GM23338 (cell line): Measurements from ENCODE around the gene ANKRD7. TPM values are rescaled to one million over a fixed set of nuclear protein-coding genes. Genes with fewer than 3 reads are reported as not detected.

Experiments
- ATAC-seq: fragments of 200-7000 bp; cut with Tn5 transposase; 3 replicates; pipeline ENCODE4 v1.9.1; 2020
- DNase-seq: peaks from one replicate; pipeline ENCODE4 v3.0.0-alpha.2; 2015; ENCODE audit warnings: low spot score
- H2AFZ ChIP-seq: fragments of 200-600 bp; sonication (generic); 2 replicates; pipeline ENCODE4 v1.8.0; 2016; ENCODE audit warnings: antibody characterized with exemption, mild to moderate bottlenecking, moderate library complexity
- H3F3A ChIP-seq: fragments of 200-600 bp; sonication (generic); replicated peaks from 2 replicates; pipeline ENCODE4 v1.8.0; 2017; ENCODE audit warnings: antibody characterized with exemption, mixed run types, low read depth
- H3K27ac ChIP-seq: fragments of 200-600 bp; sonication (generic); 2 replicates; pipeline ENCODE4 v1.6.1; 2016; ENCODE audit warnings: low read depth
- H3K27me3 ChIP-seq: fragments of 200-600 bp; sonication (generic); 2 replicates; pipeline ENCODE4 v1.8.0; 2016; ENCODE audit warnings: mild to moderate bottlenecking, mixed run types, moderate library complexity; ENCODE audit not compliant: insufficient read depth
- H3K36me3 ChIP-seq: fragments of 200-600 bp; sonication (generic); 2 replicates; pipeline ENCODE4 v1.8.0; 2016; ENCODE audit warnings: mild to moderate bottlenecking; ENCODE audit not compliant: insufficient read depth
- H3K4me1 ChIP-seq: fragments of 200-600 bp; sonication (generic); 2 replicates; pipeline ENCODE4 v1.8.0; 2016; ENCODE audit warnings: mild to moderate bottlenecking, moderate library complexity; ENCODE audit not compliant: insufficient read depth
- H3K4me2 ChIP-seq: fragments of 200-600 bp; sonication (generic); 2 replicates; pipeline ENCODE4 v1.7.1; 2017; ENCODE audit warnings: mixed run types
- H3K4me3 ChIP-seq: fragments of 200-600 bp; sonication (generic); 2 replicates; pipeline ENCODE4 v1.6.1; 2016; ENCODE audit warnings: mixed run types
- H3K79me2 ChIP-seq: fragments of 200-600 bp; sonication (generic); replicated peaks from 2 replicates; pipeline ENCODE4 v1.8.0; 2017; ENCODE audit warnings: mild to moderate bottlenecking; ENCODE audit not compliant: insufficient read depth
- H3K9me2 ChIP-seq: fragments of 200-600 bp; sonication (generic); 2 replicates; pipeline ENCODE4 v1.8.0; 2017; ENCODE audit not compliant: insufficient read depth
- H4K20me1 ChIP-seq: fragments of 200-600 bp; sonication (generic); replicated peaks from 2 replicates; pipeline ENCODE4 v1.8.0; 2017; ENCODE audit warnings: mild to moderate bottlenecking; ENCODE audit not compliant: insufficient read depth
- H3K27ac Mint-ChIP-seq: 2 replicates; pipeline ENCODE4 v1.8.0; 2020; ENCODE audit warnings: inconsistent platforms, mild to moderate bottlenecking, moderate library complexity, mixed read lengths
- H3K27me3 Mint-ChIP-seq: 3 replicates; pipeline ENCODE4 v1.8.0; 2022; ENCODE audit warnings: low read depth, mild to moderate bottlenecking, moderate library complexity, mixed read lengths, inconsistent platforms; ENCODE audit not compliant: insufficient read depth, poor library complexity
- H3K36me3 Mint-ChIP-seq: 3 replicates; pipeline ENCODE4 v1.8.0; 2021; ENCODE audit warnings: low read depth, mild to moderate bottlenecking, inconsistent platforms, moderate library complexity, mixed read lengths
- H3K4me1 Mint-ChIP-seq: 3 replicates; pipeline ENCODE4 v1.8.0; 2020; ENCODE audit warnings: mild to moderate bottlenecking, inconsistent platforms, mixed read lengths
- H3K4me3 Mint-ChIP-seq: 3 replicates; pipeline ENCODE4 v1.8.0; 2021; ENCODE audit warnings: moderate library complexity, mild to moderate bottlenecking, inconsistent platforms, mixed read lengths
- H3K9me3 Mint-ChIP-seq: 3 replicates; pipeline ENCODE4 v1.8.0; 2020; ENCODE audit warnings: moderate library complexity, mild to moderate bottlenecking, inconsistent platforms, mixed read lengths
- CREB1 ChIP-seq: fragments of 250-450 bp; sonication (Bioruptor Pico); IDR thresholded peaks from 2 replicates; pipeline ENCODE4 v1.5.0; 2020; ENCODE audit warnings: low read depth, mild to moderate bottlenecking, moderate library complexity
- CTCF ChIP-seq, 2 experiments: fragments of 200-600 bp in 1 of 2; sonication (generic) in 1 of 2; conservative IDR thresholded peaks; 2 replicates each; pipeline versions ENCODE4 v1.5.1 to v1.6.1; 2016 to 2017; ENCODE audit warnings: antibody characterized with exemption in 2 of 2, low read depth in 2 of 2, mild to moderate bottlenecking in 2 of 2, moderate library complexity in 1 of 2
- ETS1 ChIP-seq: IDR thresholded peaks from 2 replicates; pipeline ENCODE4 v1.6.1; 2016; ENCODE audit warnings: antibody characterized with exemption
- EZH2 ChIP-seq: fragments of 200-600 bp; sonication (generic); IDR thresholded peaks from one replicate; pipeline ENCODE4 v1.8.0; 2017; ENCODE audit warnings: antibody characterized with exemption, mild to moderate bottlenecking, low read depth; ENCODE audit not compliant: unreplicated experiment
- EZH2phosphoT487 ChIP-seq: fragments of 200-600 bp; sonication (generic); IDR thresholded peaks from one replicate; pipeline ENCODE4 v1.8.1; 2018; ENCODE audit warnings: antibody characterized with exemption; ENCODE audit not compliant: unreplicated experiment
- JUNB ChIP-seq: IDR thresholded peaks from one replicate; pipeline ENCODE4 v1.6.1; 2016; ENCODE audit warnings: antibody characterized with exemption; ENCODE audit not compliant: unreplicated experiment
- NANOG ChIP-seq: IDR thresholded peaks from 2 replicates; pipeline ENCODE4 v1.6.1; 2016; ENCODE audit warnings: antibody characterized with exemption, borderline replicate concordance
- POLR2AphosphoS5 ChIP-seq: IDR thresholded peaks from 2 replicates; pipeline ENCODE4 v1.6.1; 2016; ENCODE audit warnings: antibody characterized with exemption, low read depth
- REST ChIP-seq: IDR thresholded peaks from one replicate; pipeline ENCODE4 v1.6.1; 2018; ENCODE audit warnings: antibody characterized with exemption; ENCODE audit not compliant: unreplicated experiment
- STAT1 ChIP-seq: IDR thresholded peaks from one replicate; pipeline ENCODE4 v1.6.1; 2016; ENCODE audit warnings: antibody characterized with exemption; ENCODE audit not compliant: unreplicated experiment
- ZNF114 ChIP-seq: fragments of 250-450 bp; sonication (Bioruptor Pico); IDR thresholded peaks from 2 replicates; pipeline ENCODE4 v1.5.0; 2020; ENCODE audit warnings: mild to moderate bottlenecking, moderate library complexity
- ZNF331 ChIP-seq: fragments of 250-450 bp; sonication (Bioruptor Pico); IDR thresholded peaks from 2 replicates; pipeline ENCODE4 v1.5.0; 2020; ENCODE audit warnings: low read depth, mild to moderate bottlenecking, moderate library complexity
- ZNF462 ChIP-seq: fragments of 250-450 bp; sonication (Bioruptor Pico); IDR thresholded peaks from 2 replicates; pipeline ENCODE4 v1.5.0; 2020; ENCODE audit warnings: mild to moderate bottlenecking, moderate library complexity
- polyA plus RNA-seq: library from polyadenylated mRNA; unstranded; fragments of >200 nt; fragmentation: Nextera tagmentation; extraction: Ambion mirVana; gene quantifications from 2 replicates; pipeline ENCODE4 v1.2.1, GENCODE V29; 2016
- total RNA-seq: library from RNA; depleted of rRNA; stranded (reverse); fragments of >200 nt; shearing (Covaris generic); gene quantifications from 2 replicates; pipeline ENCODE4 v1.2.3, GENCODE V29; 2014

ANKRD7 gene
- total and polyA plus RNA-seq, 2 experiments from 2014 or later: 1.6 to 2.1 TPM

GRCh38 chr7:118186501-118186900 lies 38.0 kb upstream of the ANKRD7 start:
- Histone ChIP-seq H3K27me3 (no peaks in the 10 kb centered on the region), H4K20me1 (no peaks in the 10 kb centered on the region; the same call in 1 of the 2 replicates), H3K27ac (no peak overlapping the region), H3F3A (no peaks in the 10 kb centered on the region), H3K79me2 (peaks cover 36% of the 10 kb centered on the region), H3K4me2 (no peak overlapping the region), H3K9me2 (no peaks in the 10 kb centered on the region), H3K4me1 (no peaks in the 10 kb centered on the region), H3K36me3 (peaks cover 23% of the 10 kb centered on the region), H3K4me3 (no peak overlapping the region), H2AFZ (no peak overlapping the region)
- TF ChIP-seq NANOG (no peak), ZNF331 (CRISPR knock-in tag) (no peak), CREB1 (CRISPR knock-in tag) (no peak), ETS1 (no peak), JUNB (no peak), STAT1 (no peak), EZH2phosphoT487 (no peak), CTCF (conservative IDR thresholded peaks at IDR 0.05; ENCODE audit: low read depth in 2 of 2) (no peak), REST (no peak), POLR2AphosphoS5 (no peak), EZH2 (no peak), ZNF114 (no peak), ZNF462 (CRISPR knock-in tag) (no peak)
- Mint-ChIP-seq H3K4me3 (peak overlapping the region; percentile 95; the same call in 2 of the 3 replicates), H3K36me3 (peaks cover 51% of the 10 kb centered on the region), H3K4me1 (peaks cover 8% of the 10 kb centered on the region), H3K27ac (no peak overlapping the region), H3K27me3 (no peaks in the 10 kb centered on the region), H3K9me3 (no peaks in the 10 kb centered on the region)
- no peak for ATAC-seq
- no peak for DNase-seq
